Dermis microvascular lymphatic vessel endothelial cell (primary cell): ENCODE data around the gene TEX10. TPM values are rescaled to one million over a fixed set of nuclear protein-coding genes. Genes with fewer than 3 reads are reported as not detected.

Source experiments
- DNase-seq, 2 donors: peaks; one replicate each; pipeline versions ENCODE4 v3.0.0 to v3.0.0-alpha.2; 2010; ENCODE audit warnings: low read depth in 2 of 2
- total RNA-seq: library from RNA; depleted of rRNA; stranded (reverse); fragments of >200 nt; gene quantifications from 2 replicates; pipeline ENCODE4 v1.2.1, GENCODE V29; 2014

The TEX10 gene
- total RNA-seq, 1 donor from 2014 or later, result 22.3 TPM

GRCh38 chr9:100285601-100286000 is 67.1 kb downstream of the TEX10 start:
- DNase-seq, result no peak

- no peak for DNase-seq
Observed at GRCh38 chr9:100285080-100285479, 67.7 kb downstream of the TEX10 start.

DNA sequence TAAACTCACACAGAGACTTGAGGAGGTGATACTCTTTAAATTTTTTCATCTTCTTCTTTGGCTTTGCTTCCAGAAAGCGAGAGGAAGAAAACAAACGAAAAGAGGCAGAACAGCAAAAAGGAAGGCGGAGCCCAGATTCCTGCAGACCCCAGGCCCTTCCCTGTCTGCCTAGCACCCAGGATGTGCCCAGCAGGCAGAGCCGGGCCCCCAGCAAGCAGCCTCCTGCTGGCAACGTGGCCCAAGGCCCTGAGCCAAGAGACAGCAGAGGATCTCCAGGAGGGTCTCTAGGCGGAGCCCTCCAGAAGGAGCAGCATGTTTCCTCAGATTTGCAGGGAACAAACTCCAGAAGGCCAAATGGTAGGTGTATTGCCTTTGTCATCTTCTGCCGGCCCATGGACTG is 68.5 kb downstream of the TEX10 start:
- no peak for DNase-seq

GRCh38 chr9:100282388-100282719 is 70.4 kb downstream of the TEX10 start:
- no peak for DNase-seq

GRCh38 chr9:100281676-100282387 is 70.9 kb downstream of the TEX10 start:
- DNase-seq, result no peak

DNA sequence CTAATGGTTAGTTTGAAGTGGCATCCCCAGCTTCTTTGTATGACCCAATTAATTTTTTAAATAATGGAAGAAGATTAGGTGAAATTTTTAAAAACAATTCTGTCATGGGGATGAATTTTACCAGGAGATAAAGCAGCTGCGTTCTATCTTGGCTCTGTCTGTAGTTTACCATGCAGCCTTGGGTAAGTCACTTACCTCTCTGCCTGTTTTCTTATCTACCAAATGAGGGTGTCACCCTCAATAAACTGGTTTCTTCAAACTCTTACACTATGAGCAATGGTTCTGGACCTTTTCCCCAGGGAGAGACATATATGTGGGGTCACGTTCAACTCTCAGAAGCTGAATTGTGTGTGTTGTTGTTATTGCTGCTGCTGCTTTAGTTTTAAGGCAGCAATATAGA is 71.7 kb downstream of the TEX10 start:
- DNase-seq, result no peak

GRCh38 chr9:100277166-100277979 is 75.4 kb downstream of the TEX10 start:
- no peak for DNase-seq

DNA sequence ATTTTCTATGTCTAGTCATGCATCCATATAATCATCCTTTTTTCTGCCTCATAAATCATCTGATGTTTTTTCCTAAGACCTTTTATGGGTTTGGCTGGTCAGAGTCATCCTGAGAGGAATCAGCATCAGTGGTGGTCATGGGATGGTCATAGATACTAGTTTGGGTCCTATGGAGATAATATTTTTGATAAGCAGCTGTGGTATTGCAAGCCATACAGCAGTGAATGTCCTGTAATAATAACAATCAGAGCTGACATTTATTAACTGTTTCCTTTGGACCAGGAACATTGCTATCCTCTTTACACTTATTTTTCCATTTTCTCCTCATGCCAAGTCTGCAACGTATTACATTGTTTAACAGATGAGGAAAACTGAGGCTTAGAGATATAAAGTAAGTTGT is 83.1 kb downstream of the TEX10 start:
- DNase-seq, result peak; percentile 60 to 82

DNA sequence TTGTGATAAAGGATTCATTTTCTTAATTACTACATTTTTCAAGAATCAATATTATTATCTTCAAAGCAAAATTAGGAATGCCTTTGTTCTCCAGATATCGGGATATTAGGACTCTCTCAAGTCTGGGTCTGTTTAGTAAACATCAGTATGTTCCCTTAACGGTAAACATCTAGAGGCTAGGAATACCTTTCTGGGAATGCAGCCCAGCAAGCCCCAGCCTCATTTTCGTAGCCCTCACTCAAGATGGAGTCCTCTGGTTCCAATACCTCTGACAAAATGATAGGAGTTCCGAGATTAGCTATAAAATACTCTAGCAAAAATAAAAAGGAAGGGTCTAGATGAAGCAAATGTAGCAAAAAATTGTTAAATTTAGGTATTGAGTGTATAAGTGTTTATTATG is 84.5 kb downstream of the TEX10 start:
- DNase-seq, result no peak

- DNase-seq, result no peak
Observed at GRCh38 chr9:100267211-100267610, 85.5 kb downstream of the TEX10 start.

Other genes with a start within 250 kb of the TEX10 start
- gene MSANTD3, start 74.2 kb upstream of the TEX10 start, total RNA-seq, result 43.9 and 51.5 TPM in 2 replicates
- gene TMEFF1, start 120.2 kb upstream of the TEX10 start, total RNA-seq, result 7.1 and 12.9 TPM in 2 replicates
- gene CAVIN4, start 225.1 kb upstream of the TEX10 start, total RNA-seq, result 1.2 and 2.3 TPM in 2 replicates